Measurements from ENCODE around the gene SHC4.

DNA sequence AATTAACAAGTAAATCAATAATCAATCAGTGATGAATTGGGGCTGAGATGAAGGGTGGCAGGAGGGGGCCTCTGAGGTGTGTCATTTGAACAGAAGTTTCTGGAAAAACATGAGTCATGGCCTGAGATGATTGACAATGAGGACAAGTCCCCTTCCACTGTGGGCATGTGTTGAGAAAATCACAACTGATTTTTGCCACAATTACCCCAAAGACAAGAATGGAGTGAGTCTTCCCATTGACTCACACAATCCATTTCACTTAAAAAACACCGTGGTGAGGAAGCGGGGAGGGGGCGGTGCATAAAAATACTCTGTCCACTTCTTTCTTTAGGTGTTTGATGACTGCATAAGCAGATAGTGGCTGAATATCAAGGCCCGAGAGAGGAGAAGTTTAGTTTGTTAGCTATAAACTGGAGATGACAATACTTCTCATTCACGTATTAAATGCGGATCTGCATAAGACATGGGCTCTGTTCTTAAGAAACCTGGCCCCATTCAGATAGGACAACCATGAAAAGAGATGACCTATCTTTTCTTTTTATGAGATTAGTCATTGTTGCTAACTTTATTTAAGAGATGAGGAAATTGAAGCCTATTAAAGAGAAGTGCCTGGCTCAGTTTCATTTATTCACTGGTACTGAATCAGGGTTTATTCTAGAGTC lies 34.7 kb downstream of the SHC4 start:
- TF ChIP-seq, protein P1, sequence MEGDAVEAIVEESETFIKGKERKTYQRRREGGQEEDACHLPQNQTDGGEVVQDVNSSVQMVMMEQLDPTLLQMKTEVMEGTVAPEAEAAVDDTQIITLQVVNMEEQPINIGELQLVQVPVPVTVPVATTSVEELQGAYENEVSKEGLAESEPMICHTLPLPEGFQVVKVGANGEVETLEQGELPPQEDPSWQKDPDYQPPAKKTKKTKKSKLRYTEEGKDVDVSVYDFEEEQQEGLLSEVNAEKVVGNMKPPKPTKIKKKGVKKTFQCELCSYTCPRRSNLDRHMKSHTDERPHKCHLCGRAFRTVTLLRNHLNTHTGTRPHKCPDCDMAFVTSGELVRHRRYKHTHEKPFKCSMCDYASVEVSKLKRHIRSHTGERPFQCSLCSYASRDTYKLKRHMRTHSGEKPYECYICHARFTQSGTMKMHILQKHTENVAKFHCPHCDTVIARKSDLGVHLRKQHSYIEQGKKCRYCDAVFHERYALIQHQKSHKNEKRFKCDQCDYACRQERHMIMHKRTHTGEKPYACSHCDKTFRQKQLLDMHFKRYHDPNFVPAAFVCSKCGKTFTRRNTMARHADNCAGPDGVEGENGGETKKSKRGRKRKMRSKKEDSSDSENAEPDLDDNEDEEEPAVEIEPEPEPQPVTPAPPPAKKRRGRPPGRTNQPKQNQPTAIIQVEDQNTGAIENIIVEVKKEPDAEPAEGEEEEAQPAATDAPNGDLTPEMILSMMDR (IDR thresholded peaks at IDR 0.05): no peak
- TF ChIP-seq POLR2A (IDR thresholded peaks at IDR 0.05; ENCODE audit: low read depth) (no peak), EP300 (IDR thresholded peaks at IDR 0.05) (no peak), POLR2AphosphoS5 (IDR thresholded peaks at IDR 0.05) (no peak)

Measured in esophagus muscularis mucosa (tissue), 4 donors.